Measurements from ENCODE around the gene MPZL3.

Gene MPZL3

DNA sequence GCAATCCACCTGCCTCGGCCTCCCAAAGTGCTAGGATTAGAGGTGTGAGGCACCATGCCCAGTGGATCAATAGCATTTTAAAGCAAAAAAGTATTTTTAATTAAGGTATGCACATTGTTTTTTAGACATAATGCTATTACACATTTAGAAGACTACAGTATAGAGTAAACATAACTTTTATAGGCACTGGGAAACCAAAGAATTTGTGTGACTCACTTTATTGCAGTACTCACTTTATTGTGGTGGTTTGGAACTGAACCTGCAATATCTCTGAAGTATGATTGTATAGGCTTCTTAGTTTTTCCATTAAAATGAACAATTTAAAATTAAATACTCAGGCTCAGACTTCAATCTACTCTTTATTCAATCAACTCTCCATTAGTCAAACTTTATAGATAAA, 34.8 kb upstream of the MPZL3 start:
- no peak overlapping the region for H2AFZ ChIP-seq (ENCODE audit: low read depth)
- no peaks in the 10 kb centered on the region for H3K27me3 ChIP-seq (ENCODE audit: insufficient read depth, low read depth)
- no peak overlapping the region for H3K4me2 ChIP-seq
- H3K36me3 ChIP-seq (ENCODE audit: insufficient read depth): no peaks in the 10 kb centered on the region
- no peak overlapping the region for H3K9ac ChIP-seq
- no peak overlapping the region for H3K4me3 ChIP-seq (IDR thresholded peaks at IDR 0.05; ENCODE audit: insufficient read depth, low read depth, low read length)
- no peaks in the 10 kb centered on the region for H3K79me2 ChIP-seq (ENCODE audit: insufficient read depth, low read depth)
- H4K20me1 ChIP-seq (ENCODE audit: insufficient read depth): no peaks in the 10 kb centered on the region
- TF ChIP-seq, protein P1, sequence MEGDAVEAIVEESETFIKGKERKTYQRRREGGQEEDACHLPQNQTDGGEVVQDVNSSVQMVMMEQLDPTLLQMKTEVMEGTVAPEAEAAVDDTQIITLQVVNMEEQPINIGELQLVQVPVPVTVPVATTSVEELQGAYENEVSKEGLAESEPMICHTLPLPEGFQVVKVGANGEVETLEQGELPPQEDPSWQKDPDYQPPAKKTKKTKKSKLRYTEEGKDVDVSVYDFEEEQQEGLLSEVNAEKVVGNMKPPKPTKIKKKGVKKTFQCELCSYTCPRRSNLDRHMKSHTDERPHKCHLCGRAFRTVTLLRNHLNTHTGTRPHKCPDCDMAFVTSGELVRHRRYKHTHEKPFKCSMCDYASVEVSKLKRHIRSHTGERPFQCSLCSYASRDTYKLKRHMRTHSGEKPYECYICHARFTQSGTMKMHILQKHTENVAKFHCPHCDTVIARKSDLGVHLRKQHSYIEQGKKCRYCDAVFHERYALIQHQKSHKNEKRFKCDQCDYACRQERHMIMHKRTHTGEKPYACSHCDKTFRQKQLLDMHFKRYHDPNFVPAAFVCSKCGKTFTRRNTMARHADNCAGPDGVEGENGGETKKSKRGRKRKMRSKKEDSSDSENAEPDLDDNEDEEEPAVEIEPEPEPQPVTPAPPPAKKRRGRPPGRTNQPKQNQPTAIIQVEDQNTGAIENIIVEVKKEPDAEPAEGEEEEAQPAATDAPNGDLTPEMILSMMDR (conservative IDR thresholded peaks at IDR 0.05; ENCODE audit: low read depth, low read length): no peak
- H3K4me1 ChIP-seq (ENCODE audit: low read depth, poor library complexity, severe bottlenecking): no peaks in the 10 kb centered on the region
- H3K27ac ChIP-seq: no peak overlapping the region

DNA sequence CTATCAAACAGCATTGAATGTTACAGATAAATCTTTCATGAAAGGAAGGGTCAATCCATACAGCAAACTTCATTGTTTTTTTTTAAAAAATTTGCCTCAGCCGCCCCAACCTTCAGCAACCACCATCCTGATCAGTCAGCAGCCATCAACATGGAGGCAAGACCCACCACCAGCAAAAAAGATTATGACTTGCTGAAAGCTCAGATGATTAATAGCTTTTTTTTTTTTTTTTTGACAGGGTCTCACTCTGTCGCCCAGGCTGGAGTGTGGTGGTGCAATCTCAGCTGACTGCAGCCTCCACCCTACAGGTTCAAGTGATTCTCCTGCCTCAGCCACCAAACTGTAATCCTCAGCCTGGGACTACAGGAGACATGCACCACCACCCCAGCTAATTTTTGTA, 34.4 kb upstream of the MPZL3 start:
- Histone ChIP-seq H3K4me2 (no peak overlapping the region), H2AFZ (ENCODE audit: low read depth) (no peak overlapping the region), H3K9ac (no peak overlapping the region), H3K36me3 (ENCODE audit: insufficient read depth) (no peaks in the 10 kb centered on the region), H3K27ac (no peak overlapping the region), H3K4me1 (ENCODE audit: low read depth, poor library complexity, severe bottlenecking) (peaks cover 1% of the 10 kb centered on the region), H4K20me1 (ENCODE audit: insufficient read depth) (no peaks in the 10 kb centered on the region), H3K79me2 (ENCODE audit: insufficient read depth, low read depth) (no peaks in the 10 kb centered on the region), H3K27me3 (ENCODE audit: insufficient read depth, low read depth) (no peaks in the 10 kb centered on the region), H3K4me3 (IDR thresholded peaks at IDR 0.05; ENCODE audit: insufficient read depth, low read depth, low read length) (no peak overlapping the region)
- TF ChIP-seq, protein P1 (conservative IDR thresholded peaks at IDR 0.05; ENCODE audit: low read depth, low read length): no peak

DNA sequence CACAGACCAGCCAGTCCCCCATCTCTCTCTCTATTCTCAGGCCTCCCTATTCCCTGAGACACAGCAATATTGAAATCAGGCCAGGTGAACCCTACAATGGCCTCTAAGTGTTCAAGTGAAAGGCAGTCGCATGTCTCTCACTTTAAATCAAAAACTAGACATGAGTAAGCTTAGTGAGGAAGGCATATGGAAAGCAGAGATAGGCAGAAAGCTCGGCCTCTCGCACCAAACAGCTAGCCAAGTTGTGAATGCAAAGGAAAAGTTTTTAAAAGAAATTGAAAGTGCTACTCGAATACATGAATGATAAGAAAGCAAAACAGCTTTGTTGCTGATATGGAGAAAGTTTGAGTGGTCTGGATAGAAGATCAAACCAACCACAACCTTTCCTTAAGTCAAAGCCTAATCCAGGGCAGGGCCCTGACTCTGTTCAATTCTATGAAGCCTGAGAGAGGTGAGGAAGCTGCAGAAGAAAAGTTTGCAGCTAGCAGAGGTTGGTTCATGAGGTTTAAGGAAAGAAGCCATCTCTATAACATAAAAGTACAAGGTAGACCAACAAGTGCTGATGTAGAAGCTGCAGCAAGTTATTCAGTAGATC, 31.7 kb upstream of the MPZL3 start:
- Histone ChIP-seq H3K4me1 (ENCODE audit: low read depth, poor library complexity, severe bottlenecking) (peaks cover 14% of the 10 kb centered on the region), H3K79me2 (ENCODE audit: insufficient read depth, low read depth) (no peaks in the 10 kb centered on the region)

DNA sequence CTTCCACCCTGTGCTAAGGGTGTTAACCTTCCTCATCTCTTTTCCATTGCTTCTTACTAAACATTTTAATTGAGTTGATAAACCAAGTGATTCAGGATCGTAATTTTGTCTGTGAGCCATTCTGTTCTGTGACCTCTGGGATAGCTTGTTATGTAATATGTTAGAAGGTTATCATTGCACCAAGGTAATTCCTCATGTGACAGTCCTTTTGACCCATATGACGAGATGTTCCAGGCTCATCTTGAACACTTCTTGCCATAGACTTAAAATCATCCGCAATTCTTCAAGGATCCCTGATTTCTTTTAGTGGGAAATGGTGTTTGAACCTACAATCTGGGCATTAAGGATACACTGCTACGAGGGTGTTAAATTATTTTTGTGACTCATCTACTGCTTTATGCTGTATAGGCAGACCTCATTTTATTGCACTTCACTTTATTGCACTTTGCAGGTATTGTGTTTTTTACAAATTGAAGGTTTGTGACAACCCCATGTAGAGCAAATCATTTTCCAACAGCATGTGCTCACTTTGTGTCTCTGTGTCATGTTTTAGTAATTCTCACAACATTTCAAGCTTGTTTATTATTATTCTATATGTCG, 31.0 kb upstream of the MPZL3 start:
- H3K9ac ChIP-seq: no peak overlapping the region
- no peaks in the 10 kb centered on the region for H3K36me3 ChIP-seq (ENCODE audit: insufficient read depth)
- H2AFZ ChIP-seq (ENCODE audit: low read depth): no peak overlapping the region
- TF ChIP-seq, protein P1 (conservative IDR thresholded peaks at IDR 0.05; ENCODE audit: low read depth, low read length): no peak
- H3K79me2 ChIP-seq (ENCODE audit: insufficient read depth, low read depth): no peaks in the 10 kb centered on the region
- H3K27me3 ChIP-seq (ENCODE audit: insufficient read depth, low read depth): no peaks in the 10 kb centered on the region
- peaks cover 14% of the 10 kb centered on the region for H3K4me1 ChIP-seq (ENCODE audit: low read depth, poor library complexity, severe bottlenecking)
- no peak overlapping the region for H3K4me3 ChIP-seq (IDR thresholded peaks at IDR 0.05; ENCODE audit: insufficient read depth, low read depth, low read length)
- no peak overlapping the region for H3K4me2 ChIP-seq
- H3K27ac ChIP-seq: no peak overlapping the region
- H4K20me1 ChIP-seq (ENCODE audit: insufficient read depth): no peaks in the 10 kb centered on the region

More for the DNA sequence above, 31.7 kb upstream of the MPZL3 start:
- Histone ChIP-seq H4K20me1 (ENCODE audit: insufficient read depth) (no peaks in the 10 kb centered on the region), H2AFZ (ENCODE audit: low read depth) (no peak overlapping the region), H3K9ac (no peak overlapping the region), H3K27me3 (ENCODE audit: insufficient read depth, low read depth) (no peaks in the 10 kb centered on the region), H3K36me3 (ENCODE audit: insufficient read depth) (no peaks in the 10 kb centered on the region), H3K27ac (no peak overlapping the region), H3K4me3 (IDR thresholded peaks at IDR 0.05; ENCODE audit: insufficient read depth, low read depth, low read length) (no peak overlapping the region), H3K4me2 (no peak overlapping the region)
- TF ChIP-seq, protein P1 (conservative IDR thresholded peaks at IDR 0.05; ENCODE audit: low read depth, low read length): no peak

Data from KMS-11 (cell line).